MCF 10A (cell line): ENCODE results near the gene NR0B2. TPM values are rescaled to one million over a fixed set of nuclear protein-coding genes. Genes with fewer than 3 reads are reported as not detected.

Source experiments
- BruUV-seq: library from RNA; stranded (reverse); fragments of 400-500 nt; replicated peaks from 2 replicates; lab custom pipeline; 2021; lab: Mats Ljungman, UMichigan
- CTCF ChIA-PET: fragments of 300-600 bp; sonication (Branson Sonifier 250); formaldehyde crosslinking; extraction: SDS; loops from one replicate; lab custom pipeline; 2021; ENCODE audit warnings: antibody characterized with exemption, inconsistent platforms; lab: Yijun Ruan, JAX
- POLR2A ChIA-PET: fragments of 300-600, 350-650 bp; sonication (Branson Sonifier 250); formaldehyde crosslinking; extraction: SDS; loops from one replicate; lab custom pipeline; 2020; ENCODE audit warnings: antibody characterized with exemption, inconsistent platforms; lab: Yijun Ruan, JAX
- DNase-seq: peaks from one replicate; pipeline ENCODE4 v3.0.0-alpha.2; 2018; ENCODE audit not compliant: unreplicated experiment
- H3K27ac Mint-ChIP-seq: one replicate; pipeline ENCODE4 v1.8.0; 2022; ENCODE audit warnings: mild to moderate bottlenecking, low read depth, mixed read lengths; ENCODE audit not compliant: unreplicated experiment
- H3K27me3 Mint-ChIP-seq: one replicate; pipeline ENCODE4 v1.8.0; 2022; ENCODE audit warnings: mixed read lengths; ENCODE audit not compliant: insufficient read depth, unreplicated experiment
- H3K36me3 Mint-ChIP-seq: one replicate; pipeline ENCODE4 v1.8.0; 2022; ENCODE audit warnings: mild to moderate bottlenecking, moderate library complexity, mixed read lengths; ENCODE audit not compliant: insufficient read depth, unreplicated experiment
- H3K4me1 Mint-ChIP-seq: one replicate; pipeline ENCODE4 v1.8.0; 2022; ENCODE audit warnings: mixed read lengths; ENCODE audit not compliant: insufficient read depth, unreplicated experiment
- H3K4me3 Mint-ChIP-seq: one replicate; pipeline ENCODE4 v1.8.0; 2022; ENCODE audit warnings: mild to moderate bottlenecking, moderate library complexity, mixed read lengths; ENCODE audit not compliant: unreplicated experiment
- H3K9me3 Mint-ChIP-seq: one replicate; pipeline ENCODE4 v1.8.0; 2022; ENCODE audit warnings: mixed read lengths; ENCODE audit not compliant: unreplicated experiment
- intact Hi-C: fragments of 100-400 bp; cut with micrococcal nuclease; formaldehyde crosslinking; loops from 2 replicates; pipeline ENCODE4 v1.14.1; 2022
- total RNA-seq: library from RNA; stranded (reverse); gene quantifications from 2 replicates; pipeline ENCODE4 v1.2.3, GENCODE V29; 2022
- TF ChIP-seq, protein P1 (sequence below): fragments of 200-600 bp; IDR thresholded peaks from one replicate; pipeline ENCODE4 v1.8.0; 2022; ENCODE audit warnings: antibody characterized with exemption, mild to moderate bottlenecking; ENCODE audit not compliant: unreplicated experiment

Gene NR0B2
- total RNA-seq, 1 experiment from 2014 or later = not detected

- Mint-ChIP-seq H3K4me3 (peak overlapping the region; percentile 98), H3K27me3 (no peaks in the 10 kb centered on the region), H3K4me1 (peaks cover 17% of the 10 kb centered on the region), H3K9me3 (no peaks in the 10 kb centered on the region), H3K36me3 (peaks cover 13% of the 10 kb centered on the region), H3K27ac (peak overlapping the region; percentile 97)
- TF ChIP-seq, protein P1, sequence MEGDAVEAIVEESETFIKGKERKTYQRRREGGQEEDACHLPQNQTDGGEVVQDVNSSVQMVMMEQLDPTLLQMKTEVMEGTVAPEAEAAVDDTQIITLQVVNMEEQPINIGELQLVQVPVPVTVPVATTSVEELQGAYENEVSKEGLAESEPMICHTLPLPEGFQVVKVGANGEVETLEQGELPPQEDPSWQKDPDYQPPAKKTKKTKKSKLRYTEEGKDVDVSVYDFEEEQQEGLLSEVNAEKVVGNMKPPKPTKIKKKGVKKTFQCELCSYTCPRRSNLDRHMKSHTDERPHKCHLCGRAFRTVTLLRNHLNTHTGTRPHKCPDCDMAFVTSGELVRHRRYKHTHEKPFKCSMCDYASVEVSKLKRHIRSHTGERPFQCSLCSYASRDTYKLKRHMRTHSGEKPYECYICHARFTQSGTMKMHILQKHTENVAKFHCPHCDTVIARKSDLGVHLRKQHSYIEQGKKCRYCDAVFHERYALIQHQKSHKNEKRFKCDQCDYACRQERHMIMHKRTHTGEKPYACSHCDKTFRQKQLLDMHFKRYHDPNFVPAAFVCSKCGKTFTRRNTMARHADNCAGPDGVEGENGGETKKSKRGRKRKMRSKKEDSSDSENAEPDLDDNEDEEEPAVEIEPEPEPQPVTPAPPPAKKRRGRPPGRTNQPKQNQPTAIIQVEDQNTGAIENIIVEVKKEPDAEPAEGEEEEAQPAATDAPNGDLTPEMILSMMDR = no peak
- CTCF ChIA-PET = interaction anchor here (0.6 to 0.7 kb wide), 2 partner anchors 16 to 407 kb away, joined by 3 to 4 read pairs; no protein-coding TSS in a partner anchor
- POLR2A ChIA-PET = interaction anchor here (0.6 to 2.6 kb wide), 16 partner anchors 8 to 1106 kb away, joined by 3 to 20 read pairs (median 4); partner anchors contain the start of genes GPATCH3, GPN2, KDF1 and TRNP1
- intact Hi-C loops = loop anchor here (2.0 kb wide), 1 partner anchor 14 kb away; no protein-coding TSS in a partner anchor
- no peak for DNase-seq
- BruUV-seq = no TSS peak
These were observed 7.4 kb upstream of the NR0B2 start for GRCh38 chr1:26921126-26921539.

GRCh38 chr1:26915204-26915842, 1.5 kb upstream of the NR0B2 start:
- intact Hi-C loops = no loop called here
- no TSS peak for BruUV-seq
- no peaks in the 10 kb centered on the region for H3K36me3 Mint-ChIP-seq
- peak; percentile 48 for DNase-seq
- H3K27me3 Mint-ChIP-seq = no peaks in the 10 kb centered on the region
- H3K9me3 Mint-ChIP-seq = no peaks in the 10 kb centered on the region
- H3K4me3 Mint-ChIP-seq = no peak overlapping the region
- H3K27ac Mint-ChIP-seq = no peak overlapping the region
- ChIA-PET POLR2A (interaction anchor here (2.2 kb wide), 1 partner anchor 15 kb away, joined by 12 read pairs; the partner anchor contains the start of gene GPATCH3), CTCF (interaction anchor here (0.7 kb wide), 1 partner anchor 63 kb away, joined by 3 read pairs; no protein-coding TSS in a partner anchor)
- TF ChIP-seq, protein P1 = no peak
- H3K4me1 Mint-ChIP-seq = no peaks in the 10 kb centered on the region

DNA sequence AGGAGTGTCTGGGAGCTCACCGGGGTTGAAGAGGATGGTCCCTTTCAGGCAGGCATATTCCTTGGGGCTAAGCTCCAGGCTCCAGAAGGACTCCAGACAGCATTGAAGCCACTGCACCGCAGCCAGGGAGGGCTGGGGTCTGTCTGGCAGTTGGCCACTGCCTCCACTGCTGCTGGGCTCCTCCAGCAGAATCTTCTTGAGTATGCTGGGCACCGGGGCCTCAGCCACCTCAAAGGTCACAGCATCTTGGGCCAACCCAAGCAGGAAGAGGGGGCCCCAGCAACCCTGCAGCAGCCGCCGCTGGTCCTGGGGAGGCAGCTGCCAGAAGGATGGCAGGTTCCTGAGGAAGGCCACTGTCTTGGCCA, 404 bp downstream of the NR0B2 start:
- ChIA-PET POLR2A (interaction anchor here (1.3 to 2.5 kb wide), 2 partner anchors 8 to 12 kb away, joined by 7 to 12 read pairs; partner anchors contain the start of genes GPATCH3 and NUDC), CTCF (interaction anchor here (0.6 kb wide), 2 partner anchors 84 to 85 kb away, joined by 3 to 4 read pairs; no protein-coding TSS in a partner anchor)

DNA sequence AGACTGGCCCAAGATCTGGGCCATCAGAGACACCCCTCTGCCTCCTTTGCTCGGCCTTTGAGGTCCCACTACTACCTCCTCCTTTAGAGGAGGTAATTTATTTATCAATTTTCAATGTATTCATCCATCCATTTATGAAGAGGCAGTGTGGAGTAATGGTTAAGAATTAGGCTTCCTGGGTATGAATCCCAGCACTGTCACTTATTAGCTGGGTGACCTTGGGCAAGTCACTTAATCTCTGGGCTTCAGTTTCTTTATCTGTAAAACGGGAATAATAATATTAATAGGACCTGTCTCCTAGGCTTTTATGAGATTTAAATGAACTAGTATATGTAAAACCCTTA, 1.7 kb downstream of the NR0B2 start:
- TF ChIP-seq, protein P1 = no peak
- no TSS peak for BruUV-seq
- Mint-ChIP-seq H3K4me3 (no peak overlapping the region), H3K27me3 (no peaks in the 10 kb centered on the region), H3K27ac (no peak overlapping the region), H3K4me1 (peaks cover 11% of the 10 kb centered on the region), H3K36me3 (no peaks in the 10 kb centered on the region), H3K9me3 (no peaks in the 10 kb centered on the region)
- CTCF ChIA-PET = no interaction called here
- DNase-seq = no peak
- POLR2A ChIA-PET = interaction anchor here (2.5 kb wide), 1 partner anchor 11 kb away, joined by 12 read pairs; the partner anchor contains the start of gene GPATCH3
- intact Hi-C loops = no loop called here

More for the DNA sequence above, 404 bp downstream of the NR0B2 start:
- no peaks in the 10 kb centered on the region for H3K4me1 Mint-ChIP-seq
- H3K9me3 Mint-ChIP-seq = no peaks in the 10 kb centered on the region
- TF ChIP-seq, protein P1 = no peak
- no peak overlapping the region for H3K4me3 Mint-ChIP-seq
- H3K27me3 Mint-ChIP-seq = no peaks in the 10 kb centered on the region
- BruUV-seq = no TSS peak
- DNase-seq = no peak
- intact Hi-C loops = no loop called here
- no peak overlapping the region for H3K27ac Mint-ChIP-seq
- H3K36me3 Mint-ChIP-seq = no peaks in the 10 kb centered on the region
